HCT116 (cell line): ENCODE measurements around the gene PHF20. TPM values are rescaled to one million over a fixed set of nuclear protein-coding genes. Genes with fewer than 3 reads are reported as not detected.
A peak's percentile ranks its signal among the peaks of the same experiment; 100 is the strongest.

Experiments
- ATAC-seq: fragments of 200-7000 bp; cut with Tn5 transposase; 2 replicates; pipeline ENCODE4 v1.9.1; 2020; ENCODE audit warnings: mild to moderate bottlenecking, moderate library complexity
- BruUV-seq: library from RNA; stranded (reverse); fragments of 400-500 nt; replicated peaks from 2 replicates; lab custom pipeline; 2021; lab: Mats Ljungman, UMichigan
- CTCF ChIA-PET: fragments of 300-600 bp; sonication (Branson Sonifier 250); formaldehyde crosslinking; loops from one replicate; lab custom pipeline; 2021; ENCODE audit warnings: antibody characterized with exemption; lab: Charles Lee
- POLR2A ChIA-PET: fragments of 300-600, 350-600 bp; sonication (Branson Sonifier 250); formaldehyde crosslinking; loops from one replicate; lab custom pipeline; 2021; ENCODE audit warnings: antibody characterized with exemption; lab: Charles Lee
- RAD21 ChIA-PET, 2 experiments: fragments of 300-600 bp; sonication (Branson Sonifier 250); formaldehyde crosslinking; loops; one replicate each; lab custom pipeline; 2023; ENCODE audit warnings: low total read pairs in 2 of 2; ENCODE audit not compliant: uncharacterized antibody in 2 of 2, unreplicated experiment in 2 of 2, low non-redundant PET in 1 of 2; lab: Charles Lee
- DNase-seq: peaks from one replicate; pipeline ENCODE4 v3.0.0-alpha.2; 2010; ENCODE audit warnings: low read depth, low spot score
- H2AFZ ChIP-seq: fragments of 200-600 bp; shearing (Covaris generic), sonication (generic); 2 replicates; pipeline ENCODE4 v1.6.1; 2017; ENCODE audit warnings: low read depth, mixed run types, mixed read lengths, antibody characterized with exemption, low read length; ENCODE audit not compliant: poor library complexity, severe bottlenecking
- H3K27ac ChIP-seq: 2 replicates; pipeline ENCODE4 v1.5.1; 2012; ENCODE audit warnings: low read depth, low read length
- H3K27me3 ChIP-seq: fragments of 200-600 bp; sonication (generic); 2 replicates; pipeline ENCODE4 v1.6.1; 2016; ENCODE audit warnings: mixed run types, low read length, mixed read lengths; ENCODE audit not compliant: insufficient read depth
- H3K36me3 ChIP-seq, 2 experiments: fragments of 200-500 bp in 1 of 2; fragments of 200-600 bp in 1 of 2; sonication (Bioruptor generic) in 1 of 2; sonication (generic) in 1 of 2; 2 replicates each; pipeline versions ENCODE4 v1.5.1 to v1.6.1; 2014 to 2016; ENCODE audit warnings: low read length in 2 of 2, inconsistent platforms in 1 of 2, mixed read lengths in 1 of 2, mixed run types in 1 of 2; ENCODE audit not compliant: insufficient read depth in 2 of 2, control insufficient read depth in 1 of 2
- H3K4me1 ChIP-seq, 2 experiments: fragments of 200-600 bp in 1 of 2; sonication (generic) in 1 of 2; 2 replicates each; pipeline versions ENCODE4 v1.5.1 to v1.6.1; 2012 to 2017; ENCODE audit warnings: low read length in 2 of 2, inconsistent platforms in 1 of 2, mild to moderate bottlenecking in 1 of 2, mixed read lengths in 1 of 2, mixed run types in 1 of 2, moderate library complexity in 1 of 2; ENCODE audit not compliant: insufficient read depth in 2 of 2, control insufficient read depth in 1 of 2
- H3K4me2 ChIP-seq: fragments of 200-600 bp; sonication (generic); 2 replicates; pipeline ENCODE4 v1.6.1; 2017; ENCODE audit warnings: mixed run types, low read length, mixed read lengths
- H3K4me3 ChIP-seq, 2 experiments: fragments of 200-600 bp in 1 of 2; sonication (generic) in 1 of 2; replicated peaks in 1 of 2; 2 replicates each; pipeline ENCODE4 v1.5.1; 2011 to 2016; ENCODE audit warnings: low read length in 2 of 2, control low read depth in 1 of 2, low read depth in 1 of 2, mild to moderate bottlenecking in 1 of 2, mixed read lengths in 1 of 2, mixed run types in 1 of 2
- H3K79me2 ChIP-seq: fragments of 200-600 bp; sonication (generic); 2 replicates; pipeline ENCODE4 v1.6.1; 2017; ENCODE audit warnings: mild to moderate bottlenecking, mixed run types, low read length, moderate library complexity, mixed read lengths; ENCODE audit not compliant: insufficient read depth
- H3K9ac ChIP-seq: fragments of 200-600 bp; sonication (generic); 2 replicates; pipeline ENCODE4 v1.6.1; 2016; ENCODE audit warnings: low read length, mixed read lengths
- H3K9me2 ChIP-seq: fragments of 200-600 bp; sonication (generic), shearing (Covaris generic); 2 replicates; pipeline ENCODE4 v1.6.1; 2017; ENCODE audit warnings: mixed run types, mild to moderate bottlenecking, moderate library complexity; ENCODE audit not compliant: insufficient read depth
- H3K9me3 ChIP-seq, 2 experiments: fragments of 200-500 bp in 1 of 2; fragments of 200-600 bp in 1 of 2; sonication (Bioruptor generic) in 1 of 2; sonication (generic) in 1 of 2; 2 replicates each; pipeline ENCODE4 v1.6.1; 2014 to 2017; ENCODE audit warnings: low read length in 2 of 2, mixed read lengths in 2 of 2, inconsistent platforms in 1 of 2, low read depth in 1 of 2, mild to moderate bottlenecking in 1 of 2, mixed run types in 1 of 2, moderate library complexity in 1 of 2; ENCODE audit not compliant: control insufficient read depth in 1 of 2, insufficient read depth in 1 of 2
- H4K20me1 ChIP-seq: fragments of 200-600 bp; sonication (generic), shearing (Covaris generic); 2 replicates; pipeline ENCODE4 v1.6.1; 2017; ENCODE audit warnings: mixed run types, mild to moderate bottlenecking, moderate library complexity; ENCODE audit not compliant: insufficient read depth
- CEBPB ChIP-seq: IDR thresholded peaks from 2 replicates; pipeline ENCODE4 v1.6.1; 2012; ENCODE audit warnings: low read depth
- EGR1 ChIP-seq: IDR thresholded peaks from 2 replicates; pipeline ENCODE4 v1.6.1; 2012; ENCODE audit warnings: low read depth
- ELF1 ChIP-seq: IDR thresholded peaks from 2 replicates; pipeline ENCODE4 v1.6.1; 2012; ENCODE audit warnings: low read depth, borderline replicate concordance
- EZH2 ChIP-seq: fragments of 200-600 bp; sonication (generic); IDR thresholded peaks from 2 replicates; pipeline ENCODE4 v1.6.1; 2017; ENCODE audit warnings: antibody characterized with exemption, mixed run types
- EZH2phosphoT487 ChIP-seq: fragments of 200-600 bp; IDR thresholded peaks from 2 replicates; pipeline ENCODE4 v1.6.1; 2018; ENCODE audit warnings: antibody characterized with exemption, borderline replicate concordance
- FOSL1 ChIP-seq: IDR thresholded peaks from 2 replicates; pipeline ENCODE4 v1.6.1; 2012; ENCODE audit warnings: low read depth
- POLR2A ChIP-seq: IDR thresholded peaks from 2 replicates; pipeline ENCODE4 v1.7.0; 2011; ENCODE audit warnings: borderline replicate concordance; ENCODE audit not compliant: insufficient read depth, insufficient read length; ENCODE audit errors: extremely low read depth
- SIN3A ChIP-seq: IDR thresholded peaks from 2 replicates; pipeline ENCODE4 v1.6.1; 2012; ENCODE audit warnings: low read depth
- SRF ChIP-seq: IDR thresholded peaks from 2 replicates; pipeline ENCODE4 v1.6.1; 2012; ENCODE audit warnings: low read depth
- ZFX ChIP-seq: fragments of 450-650 bp; IDR thresholded peaks from 2 replicates; pipeline ENCODE4 v1.6.1; 2017
- intact Hi-C: fragments of 100-400 bp; cut with micrococcal nuclease; formaldehyde crosslinking; loops from 2 replicates; pipeline ENCODE4 v1.10.0; 2022
- total RNA-seq: library from RNA; stranded (reverse); gene quantifications from one replicate; pipeline ENCODE4 v1.2.1, GENCODE V29; 2021; ENCODE audit not compliant: unreplicated experiment
- TF ChIP-seq, protein P1 (sequence below): IDR thresholded peaks from 2 replicates; pipeline ENCODE4 v1.6.1; 2011; ENCODE audit warnings: mild to moderate bottlenecking, low read length, moderate library complexity; ENCODE audit not compliant: insufficient replicate concordance; ENCODE audit errors: extremely low read depth
- TF ChIP-seq, protein P2 (sequence below): IDR thresholded peaks from 2 replicates; pipeline ENCODE4 v1.6.1; 2012; ENCODE audit warnings: low read depth
- TF ChIP-seq, protein P3 (sequence below): IDR thresholded peaks from 2 replicates; pipeline ENCODE4 v1.6.1; 2012
- TF ChIP-seq, protein P4 (sequence below), 3 experiments: fragments of 200-600 bp in 1 of 3; sonication (generic) in 1 of 3; IDR thresholded peaks in 2 of 3; conservative IDR thresholded peaks in 1 of 3; 2 replicates each; pipeline ENCODE4 v1.5.1; 2012 to 2017; ENCODE audit warnings: low read depth in 2 of 3, low read length in 2 of 3, antibody characterized with exemption in 1 of 3, borderline replicate concordance in 1 of 3, control low read depth in 1 of 3, mild to moderate bottlenecking in 1 of 3, mixed read lengths in 1 of 3, mixed run types in 1 of 3, moderate library complexity in 1 of 3; ENCODE audit not compliant: insufficient read depth in 1 of 3

Gene PHF20
- total RNA-seq, 1 experiment from 2014 or later = 40.8 TPM

DNA sequence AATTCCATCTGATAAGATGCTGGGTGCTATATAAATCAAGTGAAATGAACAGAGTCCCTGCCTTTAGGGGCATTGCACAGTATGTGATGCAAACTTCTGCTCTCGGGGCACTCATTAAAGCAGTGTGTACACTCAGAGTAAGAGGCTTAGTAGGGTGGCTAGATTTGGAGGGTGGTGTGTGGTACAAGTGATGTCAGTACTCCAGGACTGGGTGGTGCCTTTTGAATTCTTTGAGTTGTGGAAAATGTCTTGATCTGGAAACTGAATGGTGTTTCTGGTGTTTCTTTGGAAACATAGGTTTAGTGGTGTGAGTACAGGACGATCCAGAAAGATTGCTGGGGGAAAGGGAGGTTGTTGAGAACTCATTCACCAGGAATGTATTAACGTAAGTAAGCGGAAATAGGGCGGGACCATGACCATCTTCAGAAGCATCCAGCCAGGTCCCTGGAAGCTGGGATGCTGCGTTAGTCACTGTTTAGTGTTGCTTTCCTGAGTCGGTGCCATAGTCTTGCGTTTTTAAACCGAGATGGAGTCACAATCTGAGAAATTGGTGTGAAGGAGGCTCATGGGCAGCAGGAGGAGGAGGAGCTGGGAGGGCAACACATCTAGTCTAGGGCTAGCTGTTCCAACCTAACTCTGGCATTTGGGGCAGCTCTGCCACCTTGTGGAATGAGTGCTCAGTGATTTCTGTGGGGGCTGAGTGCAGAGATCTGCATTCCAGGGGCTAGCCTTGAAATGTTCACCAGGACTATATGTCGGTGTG lies 112.1 kb downstream of the PHF20 start (continued):
- TF ChIP-seq, protein P1, sequence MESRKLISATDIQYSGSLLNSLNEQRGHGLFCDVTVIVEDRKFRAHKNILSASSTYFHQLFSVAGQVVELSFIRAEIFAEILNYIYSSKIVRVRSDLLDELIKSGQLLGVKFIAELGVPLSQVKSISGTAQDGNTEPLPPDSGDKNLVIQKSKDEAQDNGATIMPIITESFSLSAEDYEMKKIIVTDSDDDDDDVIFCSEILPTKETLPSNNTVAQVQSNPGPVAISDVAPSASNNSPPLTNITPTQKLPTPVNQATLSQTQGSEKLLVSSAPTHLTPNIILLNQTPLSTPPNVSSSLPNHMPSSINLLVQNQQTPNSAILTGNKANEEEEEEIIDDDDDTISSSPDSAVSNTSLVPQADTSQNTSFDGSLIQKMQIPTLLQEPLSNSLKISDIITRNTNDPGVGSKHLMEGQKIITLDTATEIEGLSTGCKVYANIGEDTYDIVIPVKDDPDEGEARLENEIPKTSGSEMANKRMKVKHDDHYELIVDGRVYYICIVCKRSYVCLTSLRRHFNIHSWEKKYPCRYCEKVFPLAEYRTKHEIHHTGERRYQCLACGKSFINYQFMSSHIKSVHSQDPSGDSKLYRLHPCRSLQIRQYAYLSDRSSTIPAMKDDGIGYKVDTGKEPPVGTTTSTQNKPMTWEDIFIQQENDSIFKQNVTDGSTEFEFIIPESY = no peak
- no peak for TF ChIP-seq ZFX
- TF ChIP-seq FOSL1 = peak; percentile 38
- no peak for TF ChIP-seq EZH2phosphoT487
- TF ChIP-seq CEBPB = no peak
- no peak for TF ChIP-seq SIN3A
- TF ChIP-seq, all 23 proteins: peak for 8

DNA sequence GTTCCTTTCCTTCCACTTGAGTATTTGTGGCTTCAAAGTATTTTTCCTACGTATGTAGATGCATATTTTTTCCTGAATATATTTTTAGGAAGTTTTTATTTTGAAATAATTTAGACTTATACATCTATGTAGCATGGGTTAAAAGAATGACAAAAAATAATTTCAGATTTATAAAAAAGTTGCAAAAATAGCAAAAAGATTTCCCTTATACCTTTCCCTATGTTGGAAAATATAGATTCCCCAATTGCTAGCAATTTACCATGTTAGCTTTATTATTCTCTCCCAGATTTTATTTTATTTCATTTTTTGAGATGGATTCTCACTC lies 112.7 kb downstream of the PHF20 start:
- Histone ChIP-seq H3K36me3 (no peaks in the 10 kb centered on the region), H4K20me1 (no peaks in the 10 kb centered on the region), H3K9me3 (no peaks in the 10 kb centered on the region), H3K4me1 (peaks cover 9 to 29% of the 10 kb centered on the region in 2 experiments), H3K4me3 (peak overlapping the region in 1 of 2 experiments; percentile 45; a peak in 2 of 4 replicates), H3K27me3 (no peaks in the 10 kb centered on the region), H3K4me2 (peak overlapping the region; percentile 68), H3K9me2 (no peaks in the 10 kb centered on the region), H2AFZ (no peak overlapping the region), H3K27ac (peak overlapping the region; percentile 48; the same call in 1 of the 2 replicates), H3K79me2 (no peaks in the 10 kb centered on the region; the same call in none of the 2 replicates), H3K9ac (peak overlapping the region; percentile 45)
- POLR2A ChIA-PET = interaction anchor here (1.6 to 5.5 kb wide), 3 partner anchors 9 to 143 kb away, joined by 3 to 44 read pairs (median 8); partner anchors contain the start of gene RBM39
- no peak for DNase-seq
- BruUV-seq = TSS peak; percentile 90
- RAD21 ChIA-PET = interaction anchor here in 1 of 2 experiments (1.1 kb wide), 1 partner anchor 254 kb away, joined by 3 read pairs; no protein-coding TSS in a partner anchor
- intact Hi-C loops = loop anchor here (2.0 to 5.0 kb wide), 3 partner anchors 142 to 422 kb away; partner anchors contain the start of gene RBM39
- CTCF ChIA-PET = interaction anchor here (0.8 to 3.2 kb wide), 10 partner anchors 9 to 418 kb away, joined by 3 to 10 read pairs (median 4); partner anchors contain the start of genes RBM39 and SCAND1
- no peak for ATAC-seq
- no peak for TF ChIP-seq SRF
- TF ChIP-seq, protein P1 = no peak
- TF ChIP-seq EGR1 = no peak
- no peak for TF ChIP-seq POLR2A
- TF ChIP-seq, protein P2, sequence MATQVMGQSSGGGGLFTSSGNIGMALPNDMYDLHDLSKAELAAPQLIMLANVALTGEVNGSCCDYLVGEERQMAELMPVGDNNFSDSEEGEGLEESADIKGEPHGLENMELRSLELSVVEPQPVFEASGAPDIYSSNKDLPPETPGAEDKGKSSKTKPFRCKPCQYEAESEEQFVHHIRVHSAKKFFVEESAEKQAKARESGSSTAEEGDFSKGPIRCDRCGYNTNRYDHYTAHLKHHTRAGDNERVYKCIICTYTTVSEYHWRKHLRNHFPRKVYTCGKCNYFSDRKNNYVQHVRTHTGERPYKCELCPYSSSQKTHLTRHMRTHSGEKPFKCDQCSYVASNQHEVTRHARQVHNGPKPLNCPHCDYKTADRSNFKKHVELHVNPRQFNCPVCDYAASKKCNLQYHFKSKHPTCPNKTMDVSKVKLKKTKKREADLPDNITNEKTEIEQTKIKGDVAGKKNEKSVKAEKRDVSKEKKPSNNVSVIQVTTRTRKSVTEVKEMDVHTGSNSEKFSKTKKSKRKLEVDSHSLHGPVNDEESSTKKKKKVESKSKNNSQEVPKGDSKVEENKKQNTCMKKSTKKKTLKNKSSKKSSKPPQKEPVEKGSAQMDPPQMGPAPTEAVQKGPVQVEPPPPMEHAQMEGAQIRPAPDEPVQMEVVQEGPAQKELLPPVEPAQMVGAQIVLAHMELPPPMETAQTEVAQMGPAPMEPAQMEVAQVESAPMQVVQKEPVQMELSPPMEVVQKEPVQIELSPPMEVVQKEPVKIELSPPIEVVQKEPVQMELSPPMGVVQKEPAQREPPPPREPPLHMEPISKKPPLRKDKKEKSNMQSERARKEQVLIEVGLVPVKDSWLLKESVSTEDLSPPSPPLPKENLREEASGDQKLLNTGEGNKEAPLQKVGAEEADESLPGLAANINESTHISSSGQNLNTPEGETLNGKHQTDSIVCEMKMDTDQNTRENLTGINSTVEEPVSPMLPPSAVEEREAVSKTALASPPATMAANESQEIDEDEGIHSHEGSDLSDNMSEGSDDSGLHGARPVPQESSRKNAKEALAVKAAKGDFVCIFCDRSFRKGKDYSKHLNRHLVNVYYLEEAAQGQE = no peak
- TF ChIP-seq, protein P3, sequence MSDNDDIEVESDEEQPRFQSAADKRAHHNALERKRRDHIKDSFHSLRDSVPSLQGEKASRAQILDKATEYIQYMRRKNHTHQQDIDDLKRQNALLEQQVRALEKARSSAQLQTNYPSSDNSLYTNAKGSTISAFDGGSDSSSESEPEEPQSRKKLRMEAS = no peak
- TF ChIP-seq ELF1 = no peak
- TF ChIP-seq, protein P4, sequence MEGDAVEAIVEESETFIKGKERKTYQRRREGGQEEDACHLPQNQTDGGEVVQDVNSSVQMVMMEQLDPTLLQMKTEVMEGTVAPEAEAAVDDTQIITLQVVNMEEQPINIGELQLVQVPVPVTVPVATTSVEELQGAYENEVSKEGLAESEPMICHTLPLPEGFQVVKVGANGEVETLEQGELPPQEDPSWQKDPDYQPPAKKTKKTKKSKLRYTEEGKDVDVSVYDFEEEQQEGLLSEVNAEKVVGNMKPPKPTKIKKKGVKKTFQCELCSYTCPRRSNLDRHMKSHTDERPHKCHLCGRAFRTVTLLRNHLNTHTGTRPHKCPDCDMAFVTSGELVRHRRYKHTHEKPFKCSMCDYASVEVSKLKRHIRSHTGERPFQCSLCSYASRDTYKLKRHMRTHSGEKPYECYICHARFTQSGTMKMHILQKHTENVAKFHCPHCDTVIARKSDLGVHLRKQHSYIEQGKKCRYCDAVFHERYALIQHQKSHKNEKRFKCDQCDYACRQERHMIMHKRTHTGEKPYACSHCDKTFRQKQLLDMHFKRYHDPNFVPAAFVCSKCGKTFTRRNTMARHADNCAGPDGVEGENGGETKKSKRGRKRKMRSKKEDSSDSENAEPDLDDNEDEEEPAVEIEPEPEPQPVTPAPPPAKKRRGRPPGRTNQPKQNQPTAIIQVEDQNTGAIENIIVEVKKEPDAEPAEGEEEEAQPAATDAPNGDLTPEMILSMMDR (IDR thresholded peaks at IDR 0.05 in 2 of 3, conservative IDR thresholded peaks at IDR 0.05 in 1 of 3; ENCODE audit: borderline replicate concordance in 1 of 3, insufficient read depth in 1 of 3, low read depth in 2 of 3, low read length in 2 of 3) = no peak
- no peak for TF ChIP-seq EZH2
